ENCODE results near the gene DGCR6L.
A peak's percentile ranks its signal among the peaks of the same experiment; 100 is the strongest.
"Not testable (repeated sequence)": the region's sequence is repeated elsewhere in the genome, so short reads cannot be mapped to it uniquely, and the experiment has no call there.

DGCR6L gene

GRCh38 chr22:20319745-20320658 lies at the start of gene DGCR6L:
Gene DGCR6L, minus strand, starts transcription at chr22:20320060. Its CDS starts 72 bp downstream, at chr22:20319988.
- H3K4me3 Mint-ChIP-seq: peak within 1 kb of the TSS; percentile 93

GRCh38 chr22:20368875-20369274 lies 49.0 kb upstream of the DGCR6L start:
- H3K4me1 Mint-ChIP-seq (ENCODE audit: low read depth): peaks cover 12% of the 10 kb centered on the region
- DNase-seq (ENCODE audit: low spot score); H3K4me3 Mint-ChIP-seq; H3K27ac Mint-ChIP-seq; H3K27me3 Mint-ChIP-seq (ENCODE audit: low read depth); H3K9me3 Mint-ChIP-seq; H3K36me3 Mint-ChIP-seq (ENCODE audit: low read depth): not testable (repeated sequence)

More at GRCh38 chr22:20319745-20320658, at the start of gene DGCR6L:
- H3K27ac Mint-ChIP-seq: peak within 1 kb of the TSS; percentile 76
- H3K27me3 Mint-ChIP-seq (ENCODE audit: low read depth): no peaks in the 10 kb centered on the region
- H3K36me3 Mint-ChIP-seq (ENCODE audit: low read depth): peaks cover 11% of the 10 kb centered on the region
- H3K9me3 Mint-ChIP-seq: no peaks in the 10 kb centered on the region
- DNase-seq (ENCODE audit: low spot score): peak; percentile 96
- H3K4me1 Mint-ChIP-seq (ENCODE audit: low read depth): peaks cover 48% of the 10 kb centered on the region

GRCh38 chr22:20366841-20367240 lies 47.0 kb upstream of the DGCR6L start:
- not testable (repeated sequence) for H3K9me3 Mint-ChIP-seq; H3K27me3 Mint-ChIP-seq (ENCODE audit: low read depth)

GRCh38 chr22:20364335-20365260 lies 44.7 kb upstream of the DGCR6L start:
- Mint-ChIP-seq H3K4me1 (ENCODE audit: low read depth) (peaks cover 14% of the 10 kb centered on the region), H3K4me3 (peak overlapping the region; percentile 43)
- not testable (repeated sequence) for DNase-seq (ENCODE audit: low spot score); H3K27ac Mint-ChIP-seq; H3K36me3 Mint-ChIP-seq (ENCODE audit: low read depth); H3K9me3 Mint-ChIP-seq; H3K27me3 Mint-ChIP-seq (ENCODE audit: low read depth)

More at GRCh38 chr22:20366841-20367240, 47.0 kb upstream of the DGCR6L start:
- not testable (repeated sequence) for H3K36me3 Mint-ChIP-seq (ENCODE audit: low read depth); H3K27ac Mint-ChIP-seq; H3K4me3 Mint-ChIP-seq; DNase-seq (ENCODE audit: low spot score)
- H3K4me1 Mint-ChIP-seq (ENCODE audit: low read depth): peaks cover 16% of the 10 kb centered on the region

- not testable (repeated sequence) for H3K27ac Mint-ChIP-seq; DNase-seq (ENCODE audit: low spot score); H3K27me3 Mint-ChIP-seq (ENCODE audit: low read depth); H3K36me3 Mint-ChIP-seq (ENCODE audit: low read depth); H3K9me3 Mint-ChIP-seq; H3K4me3 Mint-ChIP-seq
- H3K4me1 Mint-ChIP-seq (ENCODE audit: low read depth): peaks cover 14% of the 10 kb centered on the region
Observed at GRCh38 chr22:20362403-20362802, 42.5 kb upstream of the DGCR6L start.

GRCh38 chr22:20361752-20362229 lies 41.9 kb upstream of the DGCR6L start:
- not testable (repeated sequence) for H3K27me3 Mint-ChIP-seq (ENCODE audit: low read depth); H3K9me3 Mint-ChIP-seq; H3K4me3 Mint-ChIP-seq; H3K27ac Mint-ChIP-seq; DNase-seq (ENCODE audit: low spot score); H3K36me3 Mint-ChIP-seq (ENCODE audit: low read depth)
- peaks cover 14% of the 10 kb centered on the region for H3K4me1 Mint-ChIP-seq (ENCODE audit: low read depth)

GRCh38 chr22:20360866-20361751 lies 41.2 kb upstream of the DGCR6L start:
- H3K4me1 Mint-ChIP-seq (ENCODE audit: low read depth): peaks cover 14% of the 10 kb centered on the region
- H3K9me3 Mint-ChIP-seq; DNase-seq (ENCODE audit: low spot score); H3K36me3 Mint-ChIP-seq (ENCODE audit: low read depth); H3K4me3 Mint-ChIP-seq; H3K27ac Mint-ChIP-seq; H3K27me3 Mint-ChIP-seq (ENCODE audit: low read depth): not testable (repeated sequence)

- H3K36me3 Mint-ChIP-seq (ENCODE audit: low read depth); DNase-seq (ENCODE audit: low spot score); H3K27me3 Mint-ChIP-seq (ENCODE audit: low read depth); H3K27ac Mint-ChIP-seq; H3K9me3 Mint-ChIP-seq; H3K4me3 Mint-ChIP-seq: not testable (repeated sequence)
- peaks cover 13% of the 10 kb centered on the region for H3K4me1 Mint-ChIP-seq (ENCODE audit: low read depth)
Observed at GRCh38 chr22:20360261-20360660, 40.4 kb upstream of the DGCR6L start.

- not testable (repeated sequence) for H3K4me3 Mint-ChIP-seq; H3K27ac Mint-ChIP-seq; H3K36me3 Mint-ChIP-seq (ENCODE audit: low read depth); H3K9me3 Mint-ChIP-seq; H3K27me3 Mint-ChIP-seq (ENCODE audit: low read depth); DNase-seq (ENCODE audit: low spot score); H3K4me1 Mint-ChIP-seq (ENCODE audit: low read depth)
Observed at GRCh38 chr22:20358503-20359239, 38.8 kb upstream of the DGCR6L start.

GRCh38 chr22:20357967-20358366 lies 38.1 kb upstream of the DGCR6L start:
- not testable (repeated sequence) for H3K36me3 Mint-ChIP-seq (ENCODE audit: low read depth); H3K27ac Mint-ChIP-seq; H3K4me3 Mint-ChIP-seq; DNase-seq (ENCODE audit: low spot score); H3K27me3 Mint-ChIP-seq (ENCODE audit: low read depth); H3K9me3 Mint-ChIP-seq; H3K4me1 Mint-ChIP-seq (ENCODE audit: low read depth)

GRCh38 chr22:20356906-20357305 lies 37.0 kb upstream of the DGCR6L start:
- not testable (repeated sequence) for H3K27me3 Mint-ChIP-seq (ENCODE audit: low read depth); H3K27ac Mint-ChIP-seq; H3K36me3 Mint-ChIP-seq (ENCODE audit: low read depth); H3K4me1 Mint-ChIP-seq (ENCODE audit: low read depth); H3K4me3 Mint-ChIP-seq; H3K9me3 Mint-ChIP-seq; DNase-seq (ENCODE audit: low spot score)

- not testable (repeated sequence) for H3K4me1 Mint-ChIP-seq (ENCODE audit: low read depth); H3K27me3 Mint-ChIP-seq (ENCODE audit: low read depth); DNase-seq (ENCODE audit: low spot score); H3K36me3 Mint-ChIP-seq (ENCODE audit: low read depth); H3K27ac Mint-ChIP-seq; H3K9me3 Mint-ChIP-seq; H3K4me3 Mint-ChIP-seq
Observed at GRCh38 chr22:20355939-20356636, 36.2 kb upstream of the DGCR6L start.

All from T-helper 2 cell treated with Interferon-gamma antibody and Interleukin-4, amounts not matched to agents 5 μg/mL and 100 μg/mL, for 36 hours (primary cell).